Measurements from ENCODE around the gene ZMYND11.
A peak's percentile ranks its signal among the peaks of the same experiment; 100 is the strongest.

Gene ZMYND11

GRCh38 chr10:106740-107139 is 28.5 kb upstream of the ZMYND11 start:
- DNase-seq: peak; percentile 41 to 44

GRCh38 chr10:112246-112645 is 23.0 kb upstream of the ZMYND11 start:
- Mint-ChIP-seq H3K4me1 (peaks cover 7% of the 10 kb centered on the region), H3K27me3 (no peaks in the 10 kb centered on the region), H3K27ac (no peak overlapping the region), H3K9me3 (no peaks in the 10 kb centered on the region), H3K4me3 (no peak overlapping the region)
- ATAC-seq: no peak
- DNase-seq: no peak

More at GRCh38 chr10:106740-107139, 28.5 kb upstream of the ZMYND11 start:
- no peak overlapping the region for H3K27ac Mint-ChIP-seq
- no peaks in the 10 kb centered on the region for H3K9me3 Mint-ChIP-seq
- H3K4me3 Mint-ChIP-seq: no peak overlapping the region
- H3K4me1 Mint-ChIP-seq: peaks cover 20% of the 10 kb centered on the region
- ATAC-seq: peak; percentile 79
- H3K27me3 Mint-ChIP-seq: no peaks in the 10 kb centered on the region

- DNase-seq (no peak), ATAC-seq (no peak)
- peaks cover 17% of the 10 kb centered on the region for H3K4me1 Mint-ChIP-seq
- peaks cover 12 to 21% of the 10 kb centered on the region in 2 donors for H3K9me3 Mint-ChIP-seq
- no peak overlapping the region for H3K4me3 Mint-ChIP-seq
- peaks cover 24% of the 10 kb centered on the region for H3K27me3 Mint-ChIP-seq
- H3K27ac Mint-ChIP-seq: no peak overlapping the region
These were observed 10.4 kb upstream of the ZMYND11 start for GRCh38 chr10:124874-125273.

GRCh38 chr10:127612-128432 is 7.4 kb upstream of the ZMYND11 start:
- H3K27me3 Mint-ChIP-seq: peaks cover 9% of the 10 kb centered on the region
- peaks cover 43% of the 10 kb centered on the region for H3K4me1 Mint-ChIP-seq
- ATAC-seq (peak; percentile 76), DNase-seq (peak in 1 of 2 donors; percentile 19)
- peak overlapping the region; percentile 91 to 96 for H3K27ac Mint-ChIP-seq
- peaks cover 6% of the 10 kb centered on the region in 2 donors for H3K9me3 Mint-ChIP-seq
- H3K4me3 Mint-ChIP-seq: peak overlapping the region; percentile 75 to 87

- DNase-seq: no peak
- Mint-ChIP-seq H3K4me1 (peaks cover 52% of the 10 kb centered on the region), H3K27me3 (no peaks in the 10 kb centered on the region), H3K4me3 (no peak overlapping the region), H3K9me3 (peaks cover 0 to 4% of the 10 kb centered on the region in 2 donors), H3K27ac (no peak overlapping the region)
- ATAC-seq: no peak
These were observed 5.4 kb upstream of the ZMYND11 start for GRCh38 chr10:129810-130209.

- peak overlapping the region in 1 of 2 donors; percentile 98 for H3K27ac Mint-ChIP-seq
- H3K27me3 Mint-ChIP-seq: no peaks in the 10 kb centered on the region
These were observed 2.0 kb upstream of the ZMYND11 start for GRCh38 chr10:132946-133898.

GRCh38 chr10:134247-135131 is 766 bp upstream of the ZMYND11 start:
- peaks cover 57% of the 10 kb centered on the region for H3K4me1 Mint-ChIP-seq
- H3K27ac Mint-ChIP-seq: peak overlapping the region; percentile 91 to 98
- DNase-seq (peak; percentile 48 to 54), ATAC-seq (peak; percentile 41)
- H3K27me3 Mint-ChIP-seq: no peaks in the 10 kb centered on the region
- peak overlapping the region; percentile 82 to 86 for H3K4me3 Mint-ChIP-seq
- H3K9me3 Mint-ChIP-seq: no peaks in the 10 kb centered on the region

More at GRCh38 chr10:132946-133898, 2.0 kb upstream of the ZMYND11 start:
- ATAC-seq (no peak), DNase-seq (no peak)
- no peaks in the 10 kb centered on the region for H3K9me3 Mint-ChIP-seq
- H3K4me3 Mint-ChIP-seq: peak overlapping the region; percentile 82 to 86
- peaks cover 61% of the 10 kb centered on the region for H3K4me1 Mint-ChIP-seq

- Mint-ChIP-seq H3K27me3 (no peaks in the 10 kb centered on the region), H3K4me3 (peak overlapping the region; percentile 82 to 92), H3K4me1 (peaks cover 52% of the 10 kb centered on the region), H3K27ac (peak overlapping the region; percentile 87 to 96), H3K9me3 (no peaks in the 10 kb centered on the region)
- ATAC-seq (peak; percentile 66), DNase-seq (peak; percentile 69 to 74)
These were observed 578 bp downstream of the ZMYND11 start for GRCh38 chr10:135601-136464.

- ATAC-seq: peak; percentile 13
- H3K4me3 Mint-ChIP-seq: peak overlapping the region; percentile 77 to 92
- no peaks in the 10 kb centered on the region for H3K27me3 Mint-ChIP-seq
- peaks cover 49% of the 10 kb centered on the region for H3K4me1 Mint-ChIP-seq
- no peak for DNase-seq
- H3K9me3 Mint-ChIP-seq: no peaks in the 10 kb centered on the region
- H3K27ac Mint-ChIP-seq: peak overlapping the region; percentile 87 to 96
These were observed 1.2 kb downstream of the ZMYND11 start for GRCh38 chr10:136465-136762.

GRCh38 chr10:137031-137430 is 1.8 kb downstream of the ZMYND11 start:
- Mint-ChIP-seq H3K4me3 (peak overlapping the region; percentile 77 to 92), H3K27ac (no peak overlapping the region), H3K27me3 (no peaks in the 10 kb centered on the region), H3K4me1 (peaks cover 49% of the 10 kb centered on the region), H3K9me3 (no peaks in the 10 kb centered on the region)
- ATAC-seq: peak; percentile 54
- peak; percentile 47 to 59 for DNase-seq

GRCh38 chr10:137606-138005 is 2.4 kb downstream of the ZMYND11 start:
- H3K9me3 Mint-ChIP-seq: no peaks in the 10 kb centered on the region
- H3K27ac Mint-ChIP-seq: no peak overlapping the region
- DNase-seq: no peak
- ATAC-seq: no peak
- no peaks in the 10 kb centered on the region for H3K27me3 Mint-ChIP-seq
- H3K4me3 Mint-ChIP-seq: peak overlapping the region in 1 of 2 donors; percentile 77
- peaks cover 49% of the 10 kb centered on the region for H3K4me1 Mint-ChIP-seq

- peaks cover 8 to 12% of the 10 kb centered on the region in 2 donors for H3K9me3 Mint-ChIP-seq
- peaks cover 59% of the 10 kb centered on the region for H3K4me1 Mint-ChIP-seq
- ATAC-seq (no peak), DNase-seq (no peak)
- H3K27ac Mint-ChIP-seq: no peak overlapping the region
- no peaks in the 10 kb centered on the region for H3K27me3 Mint-ChIP-seq
- no peak overlapping the region for H3K4me3 Mint-ChIP-seq
These were observed 7.1 kb downstream of the ZMYND11 start for GRCh38 chr10:142371-142770.

GRCh38 chr10:152915-153314 is 17.7 kb downstream of the ZMYND11 start:
- no peaks in the 10 kb centered on the region for H3K27me3 Mint-ChIP-seq
- H3K4me1 Mint-ChIP-seq: peaks cover 18% of the 10 kb centered on the region
- peaks cover 0 to 7% of the 10 kb centered on the region in 2 donors for H3K9me3 Mint-ChIP-seq
- H3K27ac Mint-ChIP-seq: no peak overlapping the region
- H3K4me3 Mint-ChIP-seq: no peak overlapping the region
- DNase-seq: no peak
- no peak for ATAC-seq

GRCh38 chr10:154348-154747 is 19.1 kb downstream of the ZMYND11 start:
- Mint-ChIP-seq H3K4me3 (no peak overlapping the region), H3K27ac (no peak overlapping the region), H3K9me3 (peaks cover 0 to 7% of the 10 kb centered on the region in 2 donors), H3K27me3 (no peaks in the 10 kb centered on the region), H3K4me1 (peaks cover 20% of the 10 kb centered on the region)
- ATAC-seq (peak; percentile 55), DNase-seq (no peak)

Measured in stimulated activated naive CD8-positive, alpha-beta T cell treated with anti-CD3 and anti-CD28 coated beads, Interleukin-15, amount 100 ng/mL, for 72 hours (primary cell).